Nephron (organoid): Measurements from ENCODE around the gene MRGPRD.

Experiments
- H3K27ac Mint-ChIP-seq, 3 experiments: 2 replicates each; pipeline ENCODE4 v1.8.0; 2020; ENCODE audit warnings: mixed read lengths in 3 of 3, mild to moderate bottlenecking in 2 of 3, moderate library complexity in 1 of 3
- H3K27me3 Mint-ChIP-seq: 2 replicates; pipeline ENCODE4 v1.8.0; 2021; ENCODE audit warnings: low read depth, mild to moderate bottlenecking, moderate library complexity, mixed read lengths
- H3K36me3 Mint-ChIP-seq: 2 replicates; pipeline ENCODE4 v1.8.0; 2020; ENCODE audit warnings: low read depth, mixed read lengths
- H3K4me1 Mint-ChIP-seq: 2 replicates; pipeline ENCODE4 v1.8.0; 2020; ENCODE audit warnings: mixed read lengths
- H3K4me3 Mint-ChIP-seq, 3 experiments: 2 replicates each; pipeline ENCODE4 v1.8.0; 2020; ENCODE audit warnings: mild to moderate bottlenecking in 3 of 3, mixed read lengths in 3 of 3, moderate library complexity in 2 of 3
- H3K9me3 Mint-ChIP-seq: 2 replicates; pipeline ENCODE4 v1.8.0; 2020; ENCODE audit warnings: mixed read lengths
- CTCF ChIP-seq, 3 experiments: fragments of 200-600 bp; sonication (generic); IDR thresholded peaks; one replicate each; pipeline ENCODE4 v1.5.0; 2021; ENCODE audit warnings: antibody characterized with exemption in 3 of 3; ENCODE audit not compliant: unreplicated experiment in 3 of 3

Gene MRGPRD

GRCh38 chr11:68965901-68966853 lies 14.6 kb downstream of the MRGPRD start:
- Mint-ChIP-seq H3K4me3 (no peak overlapping the region), H3K4me1 (peaks cover 7% of the 10 kb centered on the region), H3K9me3 (peaks cover 5% of the 10 kb centered on the region), H3K27ac (peak overlapping the region in 2 of 3 experiments; percentile 11 to 31), H3K36me3 (no peaks in the 10 kb centered on the region), H3K27me3 (peaks cover 15% of the 10 kb centered on the region)
- TF ChIP-seq CTCF (IDR thresholded peaks at IDR 0.05; ENCODE audit: unreplicated experiment in 3 of 3) = no peak

- no peak overlapping the region for H3K27ac Mint-ChIP-seq
- no peak overlapping the region for H3K4me3 Mint-ChIP-seq
- peaks cover 7% of the 10 kb centered on the region for H3K4me1 Mint-ChIP-seq
- peaks cover 5% of the 10 kb centered on the region for H3K9me3 Mint-ChIP-seq
- no peaks in the 10 kb centered on the region for H3K36me3 Mint-ChIP-seq
- no peak for TF ChIP-seq CTCF (IDR thresholded peaks at IDR 0.05; ENCODE audit: unreplicated experiment in 3 of 3)
- H3K27me3 Mint-ChIP-seq = peaks cover 15% of the 10 kb centered on the region
These were observed 17.0 kb downstream of the MRGPRD start for GRCh38 chr11:68963779-68964178.

- no peak overlapping the region for H3K27ac Mint-ChIP-seq
- no peak overlapping the region for H3K4me3 Mint-ChIP-seq
- TF ChIP-seq CTCF (IDR thresholded peaks at IDR 0.05; ENCODE audit: unreplicated experiment in 3 of 3) = no peak
- peaks cover 2% of the 10 kb centered on the region for H3K9me3 Mint-ChIP-seq
- H3K4me1 Mint-ChIP-seq = no peaks in the 10 kb centered on the region
- no peaks in the 10 kb centered on the region for H3K36me3 Mint-ChIP-seq
- peaks cover 15% of the 10 kb centered on the region for H3K27me3 Mint-ChIP-seq
These were observed 18.1 kb downstream of the MRGPRD start for GRCh38 chr11:68962527-68963250.

- no peaks in the 10 kb centered on the region for H3K36me3 Mint-ChIP-seq
- peaks cover 11% of the 10 kb centered on the region for H3K27me3 Mint-ChIP-seq
- no peak overlapping the region for H3K4me3 Mint-ChIP-seq
- TF ChIP-seq CTCF (IDR thresholded peaks at IDR 0.05; ENCODE audit: unreplicated experiment in 3 of 3) = no peak
- H3K27ac Mint-ChIP-seq = no peak overlapping the region
- peaks cover 5% of the 10 kb centered on the region for H3K9me3 Mint-ChIP-seq
- no peaks in the 10 kb centered on the region for H3K4me1 Mint-ChIP-seq
These were observed 19.5 kb downstream of the MRGPRD start for GRCh38 chr11:68961245-68961644.

- no peaks in the 10 kb centered on the region for H3K36me3 Mint-ChIP-seq
- no peak overlapping the region for H3K4me3 Mint-ChIP-seq
- peaks cover 5% of the 10 kb centered on the region for H3K9me3 Mint-ChIP-seq
- peaks cover under 1% of the 10 kb centered on the region for H3K4me1 Mint-ChIP-seq
- H3K27me3 Mint-ChIP-seq = peaks cover 11% of the 10 kb centered on the region
- TF ChIP-seq CTCF (IDR thresholded peaks at IDR 0.05; ENCODE audit: unreplicated experiment in 3 of 3) = no peak
- H3K27ac Mint-ChIP-seq = no peak overlapping the region
These were observed 20.3 kb downstream of the MRGPRD start for GRCh38 chr11:68960294-68961071.
